Osteoblast (primary cell): ENCODE results near the gene SERPINA4. TPM values are rescaled to one million over a fixed set of nuclear protein-coding genes. Genes with fewer than 3 reads are reported as not detected.

Experiments used
- DNase-seq: peaks from one replicate; pipeline ENCODE4 v3.0.0; 2011; ENCODE audit warnings: low spot score, mixed read lengths; ENCODE audit not compliant: insufficient read length; ENCODE audit errors: missing footprints
- H2AFZ ChIP-seq: 2 replicates; pipeline ENCODE4 v1.6.0; 2011; ENCODE audit warnings: mild to moderate bottlenecking, low read length
- H3K27ac ChIP-seq: 2 replicates; pipeline ENCODE4 v1.5.1; 2011; ENCODE audit warnings: mild to moderate bottlenecking, low read depth, low read length, moderate library complexity
- H3K27me3 ChIP-seq: 2 replicates; pipeline ENCODE4 v1.6.0; 2012; ENCODE audit warnings: mild to moderate bottlenecking, control low read depth, inconsistent platforms, low read length, moderate library complexity; ENCODE audit not compliant: insufficient read depth
- H3K36me3 ChIP-seq: 2 replicates; pipeline ENCODE4 v1.5.1; 2011; ENCODE audit warnings: mild to moderate bottlenecking, low read length, control low read depth, moderate library complexity; ENCODE audit not compliant: insufficient read depth
- H3K4me1 ChIP-seq: 2 replicates; pipeline ENCODE4 v1.5.1; 2011; ENCODE audit warnings: mild to moderate bottlenecking, low read length, control low read depth, moderate library complexity; ENCODE audit not compliant: insufficient read depth
- H3K4me2 ChIP-seq: 2 replicates; pipeline ENCODE4 v1.6.0; 2011; ENCODE audit warnings: mild to moderate bottlenecking, low read length; ENCODE audit not compliant: insufficient read depth
- H3K4me3 ChIP-seq: fragments of 200-600 bp; sonication (generic); 3 replicates; pipeline ENCODE4 v1.5.1; 2012; ENCODE audit warnings: mild to moderate bottlenecking, low read length, inconsistent platforms; ENCODE audit not compliant: insufficient read depth
- H3K79me2 ChIP-seq: 2 replicates; pipeline ENCODE4 v1.6.0; 2012; ENCODE audit warnings: mild to moderate bottlenecking, low read length, control low read depth, inconsistent platforms; ENCODE audit not compliant: insufficient read depth
- H3K9me3 ChIP-seq: 2 replicates; pipeline ENCODE4 v1.5.1; 2011; ENCODE audit warnings: low read depth, low read length, control low read depth
- H4K20me1 ChIP-seq: 2 replicates; pipeline ENCODE4 v1.6.0; 2012; ENCODE audit warnings: mild to moderate bottlenecking, low read length, control low read depth; ENCODE audit not compliant: insufficient read depth
- total RNA-seq: library from RNA; depleted of rRNA; stranded (reverse); fragments of >200 nt; gene quantifications from 2 replicates; pipeline ENCODE4 v1.2.3, GENCODE V29; 2012
- TF ChIP-seq, protein P1 (sequence below): IDR thresholded peaks from 2 replicates; pipeline ENCODE4 v1.5.1; 2011; ENCODE audit warnings: mild to moderate bottlenecking, low read depth, low read length, moderate library complexity; ENCODE audit errors: extremely low read depth

The SERPINA4 gene
- total RNA-seq, 1 donor: not detected

DNA sequence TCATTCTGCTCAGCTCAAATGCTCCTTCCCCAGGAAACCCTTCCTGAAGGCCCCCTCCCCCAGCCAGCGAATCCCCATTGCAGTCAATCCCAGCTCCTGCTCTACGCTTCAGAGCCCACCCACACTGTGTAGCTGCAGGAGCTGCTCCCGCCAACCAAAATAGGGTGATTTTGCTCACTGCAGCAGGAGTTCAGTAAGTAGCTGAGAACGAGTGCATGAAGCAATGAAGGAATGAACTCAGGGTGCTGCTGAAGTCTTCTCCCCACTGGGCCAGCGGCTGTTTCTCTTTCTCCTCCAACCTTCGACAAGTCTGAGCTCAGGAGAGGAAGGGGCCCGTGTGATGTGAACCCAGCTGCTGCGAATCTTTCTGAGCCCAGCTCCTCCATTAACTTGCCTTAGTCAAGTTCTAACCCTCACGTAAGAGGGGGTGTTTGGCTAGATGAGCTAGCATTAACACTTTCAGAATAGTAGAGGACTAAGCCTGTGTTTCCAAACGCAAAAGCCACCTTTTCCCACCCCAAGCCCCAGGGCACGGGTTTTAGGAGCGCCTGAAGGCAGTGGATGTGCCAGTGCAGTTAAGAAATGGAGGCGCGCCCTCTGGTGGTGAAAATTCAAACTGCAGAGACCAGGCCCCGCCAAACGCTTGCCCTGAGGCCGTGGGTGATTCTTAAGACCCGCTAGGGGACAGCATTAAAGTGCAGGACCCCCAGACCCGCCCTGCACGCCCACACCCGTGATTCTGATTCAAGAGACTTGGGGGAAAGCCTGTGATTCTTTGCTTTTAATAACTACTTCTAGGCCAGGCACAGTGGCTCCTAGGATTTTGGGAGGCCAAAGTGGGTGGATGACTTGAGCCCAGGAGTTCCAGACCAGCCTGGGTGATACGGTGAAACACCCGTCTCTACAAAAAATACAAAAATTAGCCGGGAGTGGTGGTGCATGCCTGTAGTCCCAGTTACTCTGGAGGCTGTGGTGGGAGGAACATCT, 11.9 kb upstream of the SERPINA4 start:
- Histone ChIP-seq H3K36me3 (no peaks in the 10 kb centered on the region), H3K27me3 (no peaks in the 10 kb centered on the region), H3K4me1 (no peaks in the 10 kb centered on the region), H3K27ac (no peak overlapping the region), H2AFZ (peak overlapping the region; percentile 78), H4K20me1 (no peaks in the 10 kb centered on the region), H3K79me2 (no peaks in the 10 kb centered on the region), H3K4me3 (no peak overlapping the region), H3K9me3 (peaks cover 3% of the 10 kb centered on the region), H3K4me2 (peak overlapping the region; percentile 24)
- TF ChIP-seq, protein P1, sequence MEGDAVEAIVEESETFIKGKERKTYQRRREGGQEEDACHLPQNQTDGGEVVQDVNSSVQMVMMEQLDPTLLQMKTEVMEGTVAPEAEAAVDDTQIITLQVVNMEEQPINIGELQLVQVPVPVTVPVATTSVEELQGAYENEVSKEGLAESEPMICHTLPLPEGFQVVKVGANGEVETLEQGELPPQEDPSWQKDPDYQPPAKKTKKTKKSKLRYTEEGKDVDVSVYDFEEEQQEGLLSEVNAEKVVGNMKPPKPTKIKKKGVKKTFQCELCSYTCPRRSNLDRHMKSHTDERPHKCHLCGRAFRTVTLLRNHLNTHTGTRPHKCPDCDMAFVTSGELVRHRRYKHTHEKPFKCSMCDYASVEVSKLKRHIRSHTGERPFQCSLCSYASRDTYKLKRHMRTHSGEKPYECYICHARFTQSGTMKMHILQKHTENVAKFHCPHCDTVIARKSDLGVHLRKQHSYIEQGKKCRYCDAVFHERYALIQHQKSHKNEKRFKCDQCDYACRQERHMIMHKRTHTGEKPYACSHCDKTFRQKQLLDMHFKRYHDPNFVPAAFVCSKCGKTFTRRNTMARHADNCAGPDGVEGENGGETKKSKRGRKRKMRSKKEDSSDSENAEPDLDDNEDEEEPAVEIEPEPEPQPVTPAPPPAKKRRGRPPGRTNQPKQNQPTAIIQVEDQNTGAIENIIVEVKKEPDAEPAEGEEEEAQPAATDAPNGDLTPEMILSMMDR: peak; percentile 90
- DNase-seq: peak; percentile 83

DNA sequence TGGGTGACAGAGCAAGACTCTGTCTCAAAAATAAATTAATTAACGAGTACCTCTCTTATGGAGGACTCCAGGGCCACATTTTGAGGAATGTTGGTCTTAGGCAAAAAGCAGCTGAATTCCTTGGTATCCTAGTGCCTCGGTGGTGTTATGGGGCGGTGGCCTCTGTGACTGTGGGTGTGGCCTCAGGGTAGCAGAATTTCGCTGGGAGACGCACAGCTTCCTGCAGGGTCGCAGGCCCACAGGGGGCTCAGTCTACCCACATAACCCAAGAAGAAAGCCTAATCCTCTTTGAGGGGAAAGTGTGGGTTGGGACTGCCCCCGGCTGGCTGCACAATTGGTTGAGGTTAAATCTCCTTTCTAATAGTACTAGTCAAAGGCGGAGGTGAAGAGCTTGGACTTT, 11.2 kb upstream of the SERPINA4 start:
- Histone ChIP-seq H3K4me1 (no peaks in the 10 kb centered on the region), H3K27ac (no peak overlapping the region), H3K36me3 (no peaks in the 10 kb centered on the region), H3K4me3 (no peak overlapping the region), H3K4me2 (no peak overlapping the region), H4K20me1 (no peaks in the 10 kb centered on the region), H2AFZ (no peak overlapping the region), H3K9me3 (peaks cover 3% of the 10 kb centered on the region), H3K27me3 (no peaks in the 10 kb centered on the region), H3K79me2 (no peaks in the 10 kb centered on the region)
- TF ChIP-seq, protein P1: no peak
- no peak for DNase-seq

DNA sequence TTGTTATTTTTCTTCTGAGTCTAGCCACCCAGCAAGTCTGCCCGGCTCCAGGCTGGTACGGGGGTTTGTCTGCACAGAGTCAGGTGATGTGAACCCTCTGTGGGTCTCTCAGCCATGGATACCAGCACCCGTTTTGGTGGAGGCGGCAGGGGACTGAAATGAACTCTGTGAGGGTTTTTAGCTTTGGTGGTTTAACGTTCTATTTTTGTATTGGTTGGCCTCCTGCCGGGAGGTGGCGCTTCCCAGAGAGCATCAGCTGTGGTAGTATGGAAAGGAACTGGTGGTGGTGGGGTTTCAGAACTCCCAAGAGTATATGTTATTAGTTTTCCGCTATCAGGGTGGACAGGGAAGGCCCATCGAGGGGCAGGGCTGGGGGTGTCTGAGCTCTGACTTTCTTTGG, 5.3 kb upstream of the SERPINA4 start:
- no peaks in the 10 kb centered on the region for H3K36me3 ChIP-seq
- H2AFZ ChIP-seq: no peak overlapping the region
- H3K9me3 ChIP-seq: no peaks in the 10 kb centered on the region
- H3K4me1 ChIP-seq: no peaks in the 10 kb centered on the region
- no peak overlapping the region for H3K4me2 ChIP-seq
- DNase-seq: no peak
- no peaks in the 10 kb centered on the region for H4K20me1 ChIP-seq
- H3K27ac ChIP-seq: no peak overlapping the region
- no peaks in the 10 kb centered on the region for H3K27me3 ChIP-seq
- no peaks in the 10 kb centered on the region for H3K79me2 ChIP-seq
- H3K4me3 ChIP-seq: no peak overlapping the region
- TF ChIP-seq, protein P1: no peak

DNA sequence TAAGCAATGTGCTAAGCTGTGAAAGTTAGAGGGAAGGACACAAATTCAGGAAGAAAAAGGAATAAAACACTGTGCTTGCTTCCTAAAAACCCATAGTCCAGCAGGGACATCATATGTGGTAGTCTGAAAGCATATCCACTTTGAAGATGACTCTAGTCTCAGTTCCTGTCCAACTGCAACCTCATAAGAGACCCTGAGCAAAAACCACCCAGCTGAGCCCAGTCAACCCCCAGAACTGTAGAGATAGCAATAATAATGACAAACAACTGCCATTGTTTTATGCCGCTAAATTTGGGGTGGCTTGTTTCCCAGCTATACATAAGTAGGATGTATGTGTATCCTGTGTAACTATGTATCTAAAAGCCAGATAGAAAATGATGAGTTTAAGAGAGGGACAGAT, 3.9 kb upstream of the SERPINA4 start:
- Histone ChIP-seq H3K27ac (no peak overlapping the region), H3K4me1 (no peaks in the 10 kb centered on the region), H3K27me3 (no peaks in the 10 kb centered on the region), H3K36me3 (no peaks in the 10 kb centered on the region), H3K9me3 (no peaks in the 10 kb centered on the region), H2AFZ (no peak overlapping the region), H4K20me1 (no peaks in the 10 kb centered on the region), H3K79me2 (no peaks in the 10 kb centered on the region), H3K4me3 (no peak overlapping the region), H3K4me2 (no peak overlapping the region)
- TF ChIP-seq, protein P1: no peak
- no peak for DNase-seq
